DMS53 (cell line): Measurements from ENCODE around the gene ASPSCR1.

ENCODE experiments used
- DNase-seq: peaks from one replicate; lab custom pipeline; 2025; lab: John Stamatoyannopoulos, UW

Gene ASPSCR1

DNA sequence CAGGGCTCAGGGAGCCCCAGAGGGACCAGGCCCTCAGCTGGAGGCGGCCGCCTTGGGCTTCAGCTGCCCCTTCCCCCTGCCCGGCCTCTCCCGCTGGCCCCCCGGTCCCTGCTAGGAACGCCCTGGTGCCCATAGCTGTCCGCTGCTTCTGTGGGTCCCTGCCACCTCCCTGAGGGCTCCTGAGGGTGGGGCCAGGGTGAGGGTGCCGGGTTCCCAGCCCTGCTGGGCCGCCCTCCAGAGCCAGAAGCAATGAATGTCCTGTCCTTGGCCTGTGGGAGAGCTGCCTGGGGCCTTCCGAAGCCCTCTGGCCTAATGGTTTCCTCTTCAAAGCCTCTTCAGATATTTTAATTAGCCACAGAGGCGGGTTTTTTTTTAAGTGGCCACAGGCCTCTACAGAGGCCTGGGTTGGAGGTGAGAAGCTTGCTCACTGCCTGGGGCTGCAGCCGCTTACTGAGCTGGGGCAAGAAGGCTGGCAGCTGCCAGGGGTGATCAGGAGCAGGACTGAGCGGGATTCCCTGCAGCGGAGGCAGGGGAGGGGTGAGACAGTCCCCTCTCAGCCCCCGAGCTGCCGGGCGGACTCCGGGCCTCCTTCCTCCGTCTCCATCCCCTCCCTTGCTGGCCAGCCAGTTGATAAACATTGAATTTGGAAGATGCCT is 35.3 kb downstream of the ASPSCR1 start:
- peak; percentile 55 for DNase-seq

- DNase-seq = no peak
Observed at GRCh38 chr17:82013341-82013740, 35.9 kb downstream of the ASPSCR1 start.

- DNase-seq = no peak
Observed at GRCh38 chr17:82013772-82014321, 36.4 kb downstream of the ASPSCR1 start.

DNA sequence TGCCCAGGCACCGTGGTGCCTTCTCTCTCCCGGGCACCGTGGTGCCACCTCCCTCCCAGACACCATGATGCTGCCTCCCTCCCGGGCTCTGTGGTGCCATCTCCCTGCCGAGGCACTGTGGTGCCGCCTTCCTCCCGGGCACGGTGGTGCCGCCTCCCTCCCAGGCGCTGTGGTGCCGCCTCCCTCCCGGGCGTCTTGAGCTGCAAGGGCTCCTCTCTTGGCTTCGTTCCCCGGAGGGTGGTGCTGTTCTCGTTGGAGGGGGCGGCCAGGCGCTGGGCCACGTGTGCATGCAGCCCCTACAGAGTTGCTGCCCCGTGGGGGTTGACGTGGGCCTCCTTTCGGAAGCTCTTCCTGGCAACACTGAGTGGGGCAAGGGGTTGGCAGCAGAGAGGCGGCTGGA is 37.0 kb downstream of the ASPSCR1 start:
- no peak for DNase-seq

GRCh38 chr17:82014971-82015310 is 37.5 kb downstream of the ASPSCR1 start:
- no peak for DNase-seq

GRCh38 chr17:82015311-82015971 is 38.0 kb downstream of the ASPSCR1 start:
- DNase-seq = no peak

GRCh38 chr17:82016061-82016874 is 38.8 kb downstream of the ASPSCR1 start:
- no peak for DNase-seq

DNA sequence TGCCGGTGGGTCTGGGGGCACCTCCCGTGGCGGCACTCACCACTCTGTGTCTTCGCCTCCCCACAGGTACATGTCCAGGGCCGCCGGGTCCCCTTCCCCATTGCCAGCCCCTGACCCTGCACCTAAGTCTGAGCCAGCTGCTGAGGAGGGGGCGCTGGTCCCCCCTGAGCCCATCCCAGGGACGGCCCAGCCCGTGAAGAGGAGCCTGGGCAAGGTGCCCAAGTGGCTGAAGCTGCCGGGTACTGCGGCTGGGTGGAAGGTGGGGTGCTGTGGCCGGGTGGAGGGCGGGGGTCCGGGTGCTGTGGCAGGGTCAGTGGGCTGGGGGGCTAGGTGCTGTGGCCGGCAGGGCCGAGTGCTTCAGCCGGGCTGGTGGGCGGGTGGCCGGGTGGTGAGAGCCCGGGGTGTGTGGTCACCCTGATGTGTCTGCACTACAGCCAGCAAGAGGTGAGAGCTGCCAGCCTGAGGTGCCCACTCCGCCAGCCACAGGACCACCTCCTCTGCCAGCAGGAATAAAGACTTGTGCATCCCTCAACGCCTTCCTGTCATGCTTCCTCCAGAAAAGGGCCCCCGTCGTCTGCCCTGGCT is 39.5 kb downstream of the ASPSCR1 start:
- DNase-seq = no peak

DNA sequence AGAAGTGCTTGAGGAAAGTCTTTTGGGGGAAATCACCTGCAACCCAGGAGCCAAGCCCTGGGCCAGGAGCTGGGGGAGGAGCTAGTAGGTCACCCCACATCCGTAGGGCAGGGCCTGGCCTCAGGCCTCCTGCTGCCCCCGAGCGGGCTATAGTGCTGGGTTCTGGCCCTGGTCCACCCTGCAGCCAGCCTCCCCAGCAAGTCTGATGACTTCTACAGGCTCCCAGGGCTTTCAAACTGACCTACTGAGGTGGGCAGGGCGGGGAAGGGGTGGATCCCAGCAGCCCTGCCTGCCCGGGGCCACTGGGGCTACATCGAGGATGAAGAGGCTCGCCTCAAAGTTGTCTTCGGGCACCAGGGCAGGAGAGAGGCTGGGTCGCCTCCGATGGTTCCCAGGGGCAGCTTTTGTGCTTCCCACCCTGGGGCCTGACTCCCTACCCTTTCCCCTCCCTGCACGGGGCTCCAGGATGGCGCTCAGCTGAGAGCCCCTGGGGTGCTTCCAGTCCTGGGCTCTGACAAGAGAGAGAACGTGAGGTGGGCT is 40.3 kb downstream of the ASPSCR1 start:
- no peak for DNase-seq

GRCh38 chr17:82018152-82018988 is 40.9 kb downstream of the ASPSCR1 start:
- peak; percentile 81 for DNase-seq

DNA sequence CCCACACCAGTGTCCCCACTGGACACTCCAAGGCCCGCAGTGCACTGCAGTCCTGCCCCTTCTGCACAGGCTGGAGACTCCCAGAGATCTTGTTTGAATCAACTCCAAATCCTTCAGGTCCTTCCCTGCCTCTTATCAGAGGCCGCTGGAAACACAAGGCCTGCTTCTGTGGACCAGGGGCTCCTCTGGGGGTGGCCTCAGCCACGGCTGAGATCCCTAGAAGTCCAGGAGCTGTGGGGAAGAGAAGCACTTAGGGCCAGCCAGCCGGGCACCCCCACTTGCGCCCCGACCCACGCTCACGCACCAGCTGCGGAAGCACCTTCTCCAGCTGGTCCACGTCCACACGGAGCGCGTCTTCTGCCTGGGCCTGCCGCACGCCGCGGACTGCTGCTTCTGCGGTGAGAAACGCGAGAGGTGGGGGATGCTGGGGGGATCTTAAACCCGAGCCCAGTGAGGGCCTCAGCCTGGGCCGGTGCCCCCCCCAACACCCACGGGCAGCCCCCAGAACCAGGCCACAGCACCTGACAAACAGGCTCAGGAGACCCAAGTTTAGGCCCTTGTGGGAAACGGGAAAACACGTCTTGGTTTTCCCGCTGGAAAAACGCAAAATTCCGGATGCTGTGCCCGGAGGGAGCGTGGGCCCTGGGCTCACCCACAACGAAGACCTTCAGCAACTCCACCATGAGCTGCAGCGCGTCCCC is 41.7 kb downstream of the ASPSCR1 start:
- DNase-seq = no peak

- peak; percentile 87 for DNase-seq
Observed at GRCh38 chr17:82019690-82020571, 42.5 kb downstream of the ASPSCR1 start.

DNA sequence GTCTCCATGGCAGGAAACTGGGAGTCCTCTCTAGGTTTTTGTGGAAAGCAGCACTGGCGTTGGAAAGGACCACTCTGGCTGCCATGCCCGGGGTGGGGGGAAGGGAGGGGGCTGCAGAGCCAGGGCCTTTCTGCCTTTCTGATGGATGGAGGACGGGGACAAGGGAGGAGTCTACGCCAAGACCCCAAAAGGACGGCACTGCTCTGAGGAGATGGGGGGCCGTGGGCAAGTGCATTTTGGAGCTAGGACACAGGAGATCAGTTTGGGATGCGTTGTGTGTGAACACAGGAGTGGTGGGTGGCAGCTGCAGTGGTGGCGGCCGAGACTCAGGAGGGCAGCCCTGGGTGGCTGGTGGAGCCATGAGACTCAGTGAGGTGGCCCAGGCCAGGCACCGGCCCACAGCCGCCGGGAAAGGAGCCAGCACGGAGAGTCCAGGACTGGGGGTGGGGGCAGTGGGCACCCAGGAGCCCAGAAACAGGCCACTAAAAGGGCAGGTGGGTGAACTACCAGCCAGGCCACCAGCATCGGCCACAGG is 43.2 kb downstream of the ASPSCR1 start:
- no peak for DNase-seq

DNA sequence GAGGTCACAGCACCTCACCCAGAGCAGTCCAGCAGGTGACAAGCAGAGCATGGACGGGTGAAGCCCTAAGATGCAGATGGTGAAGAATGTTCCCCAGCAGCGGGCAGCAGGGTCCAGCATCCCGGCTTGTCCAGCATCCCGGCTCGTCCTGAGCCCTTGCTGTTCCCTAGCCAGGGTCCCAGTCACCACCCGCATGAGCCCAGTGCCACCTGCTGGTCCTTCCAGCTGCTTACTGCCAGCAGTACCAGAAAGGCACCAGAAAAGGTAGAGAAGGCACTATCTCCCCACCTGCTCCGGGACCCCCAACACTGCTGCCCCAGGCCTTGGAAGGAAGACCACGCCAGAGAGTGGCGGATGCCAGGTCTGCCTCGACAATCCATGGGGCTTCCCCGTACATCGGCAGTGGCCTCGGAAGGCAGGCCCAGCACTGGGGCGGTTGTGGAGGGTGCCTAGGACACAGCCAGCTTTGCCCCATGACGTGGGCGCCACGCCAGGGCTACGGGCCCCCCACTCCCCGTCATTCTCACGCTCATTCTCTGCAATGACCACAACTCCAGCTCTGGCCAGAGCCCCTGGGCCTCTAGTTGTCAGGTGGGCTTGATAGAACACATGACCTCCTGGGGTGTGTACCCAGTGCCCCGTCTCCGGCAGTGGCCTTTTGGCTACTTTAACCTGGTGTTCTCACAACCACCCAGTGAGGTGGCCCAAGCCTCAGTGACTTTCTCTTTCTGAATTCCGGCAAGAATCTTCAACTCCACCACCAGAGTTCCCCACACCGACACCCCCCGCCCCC is 43.9 kb downstream of the ASPSCR1 start:
- DNase-seq = peak; percentile 94

DNA sequence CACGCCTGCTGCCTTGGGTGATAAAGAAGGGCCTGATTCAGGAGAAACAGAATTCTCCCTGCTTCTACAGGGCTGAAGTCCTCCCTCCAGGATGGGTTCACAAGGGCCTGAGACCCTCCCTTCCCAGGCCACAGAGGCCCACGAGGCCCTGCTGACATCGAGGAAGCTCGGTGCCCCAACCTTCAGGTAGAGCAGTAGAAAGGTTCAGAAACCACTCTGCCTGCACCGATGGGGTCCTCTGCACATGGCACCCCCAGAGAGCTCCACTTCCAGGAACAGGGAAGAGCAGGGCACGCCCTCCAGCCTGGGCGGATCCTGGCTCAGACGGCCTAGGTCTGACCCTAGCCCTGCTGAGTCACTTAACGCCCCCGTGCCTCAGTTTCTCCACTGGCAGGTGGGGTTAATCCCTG is 44.5 kb downstream of the ASPSCR1 start:
- peak; percentile 74 for DNase-seq

GRCh38 chr17:82022310-82022980 is 45.0 kb downstream of the ASPSCR1 start, which contains the start of gene CENPX:
Gene CENPX (minus strand): TSS chr17:82022878. CDS start chr17:82022861, 17 bp downstream.
- DNase-seq = peak; percentile 74

DNA sequence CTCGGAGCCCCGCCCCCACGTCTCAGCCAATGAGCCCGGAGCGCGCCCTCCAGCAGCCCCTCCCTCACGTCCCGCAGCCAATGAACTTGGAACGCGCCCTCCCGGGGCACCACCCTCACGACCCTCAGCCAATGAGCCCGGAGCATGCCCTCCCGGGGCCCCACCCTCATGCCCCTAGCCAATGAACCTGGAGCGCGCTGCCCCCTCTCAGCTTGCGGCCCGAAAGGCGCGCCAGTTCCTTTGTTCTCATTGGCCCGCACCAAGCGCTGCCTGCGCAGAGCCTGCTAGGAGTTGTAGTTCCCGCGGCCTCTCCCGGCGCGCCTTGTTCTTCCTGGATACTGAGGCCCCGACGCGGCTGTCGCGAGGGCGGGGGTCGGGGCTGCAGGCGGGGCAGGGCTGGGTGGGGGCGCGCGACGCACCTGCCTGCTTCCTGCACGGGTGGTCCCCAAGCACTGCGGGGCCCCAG is 45.6 kb downstream of the ASPSCR1 start, which contains the start of gene LRRC45:
Gene LRRC45, plus strand, starts transcription at position 325 of the 466 bp plus-strand sequence. CDS start 339 bp downstream, outside the sequence.
- peak; percentile 100 for DNase-seq
